Activated gamma-delta T cell treated with Interleukin-2 at 50 U/mL for 16 hours (primary cell): ENCODE measurements around the gene TTC28.

ENCODE experiments used
- DNase-seq: peaks from one replicate; pipeline ENCODE4 v3.0.0-alpha.2; 2020

The TTC28 gene

GRCh38 chr22:27993774-27994350, 685.8 kb downstream of the TTC28 start:
- DNase-seq, result no peak

- no peak for DNase-seq
Observed at GRCh38 chr22:27993201-27993635, 686.4 kb downstream of the TTC28 start.

- no peak for DNase-seq
Observed at GRCh38 chr22:27992294-27993165, 687.1 kb downstream of the TTC28 start.

GRCh38 chr22:27991586-27992293, 687.9 kb downstream of the TTC28 start:
- no peak for DNase-seq

GRCh38 chr22:27990879-27991278, 688.8 kb downstream of the TTC28 start:
- DNase-seq, result no peak

GRCh38 chr22:27990451-27990840, 689.2 kb downstream of the TTC28 start:
- DNase-seq, result no peak

- no peak for DNase-seq
Observed at GRCh38 chr22:27989758-27990450, 689.7 kb downstream of the TTC28 start.

- no peak for DNase-seq
Observed at GRCh38 chr22:27988704-27989103, 690.9 kb downstream of the TTC28 start.

GRCh38 chr22:27987557-27987956, 692.1 kb downstream of the TTC28 start:
- DNase-seq, result no peak

- no peak for DNase-seq
Observed at GRCh38 chr22:27986937-27987336, 692.7 kb downstream of the TTC28 start.

GRCh38 chr22:27986459-27986858, 693.2 kb downstream of the TTC28 start:
- no peak for DNase-seq

- DNase-seq, result no peak
Observed at GRCh38 chr22:27985323-27986275, 694.0 kb downstream of the TTC28 start.

GRCh38 chr22:27984723-27985122, 694.9 kb downstream of the TTC28 start:
- DNase-seq, result no peak

GRCh38 chr22:27984001-27984695, 695.5 kb downstream of the TTC28 start:
- no peak for DNase-seq

GRCh38 chr22:27983361-27983791, 696.3 kb downstream of the TTC28 start:
- no peak for DNase-seq

GRCh38 chr22:27982630-27983180, 696.9 kb downstream of the TTC28 start:
- no peak for DNase-seq

GRCh38 chr22:27982106-27982505, 697.5 kb downstream of the TTC28 start:
- DNase-seq, result no peak

GRCh38 chr22:27980424-27981148, 699.1 kb downstream of the TTC28 start:
- no peak for DNase-seq

GRCh38 chr22:27978802-27979201, 700.8 kb downstream of the TTC28 start:
- DNase-seq, result no peak

GRCh38 chr22:27978317-27978716, 701.3 kb downstream of the TTC28 start:
- DNase-seq, result no peak
